HepG2 (cell line): ENCODE measurements around the gene AFTPH. TPM values are rescaled to one million over a fixed set of nuclear protein-coding genes. Genes with fewer than 3 reads are reported as not detected.

Experiments
- ATAC-seq: fragments of 200-7000 bp; cut with Tn5 transposase; 3 replicates; pipeline ENCODE4 v1.9.1; 2020; ENCODE audit warnings: mild to moderate bottlenecking, moderate library complexity
- BruUV-seq: library from RNA; stranded (reverse); fragments of 400-500 nt; replicated peaks from 2 replicates; lab custom pipeline; 2021; lab: Mats Ljungman, UMichigan
- CTCF ChIA-PET: fragments of 300-600 bp; formaldehyde crosslinking; extraction: SDS; loops from one replicate; lab custom pipeline; 2021; ENCODE audit warnings: low total read pairs, inconsistent platforms, low intra/inter-chr PET ratio; lab: Yijun Ruan, JAX
- POLR2A ChIA-PET: fragments of 350-600 bp; sonication (Branson Sonifier 250); formaldehyde crosslinking; loops from one replicate; lab custom pipeline; 2020; ENCODE audit warnings: antibody characterized with exemption, inconsistent platforms; lab: Yijun Ruan, JAX
- DNase-seq: peaks from one replicate; pipeline ENCODE4 v3.0.0-alpha.2; 2015; ENCODE audit warnings: low spot score
- FAIRE-seq: peaks from 3 replicates; lab custom pipeline; 2011; peaks lifted over from hg19 to GRCh38; lab: Jason Lieb, UNC
- H2AFZ ChIP-seq: one replicate; pipeline ENCODE4 v1.6.1; 2011; ENCODE audit warnings: low read length, inconsistent platforms
- H3K27ac ChIP-seq: fragments of 300-600 bp; 3 replicates; pipeline ENCODE4 v1.8.0; 2011; ENCODE audit warnings: mixed run types, mild to moderate bottlenecking, mixed read lengths, low read length, inconsistent platforms; ENCODE audit not compliant: insufficient read depth; ENCODE audit errors: extremely low read length
- H3K27me3 ChIP-seq, 2 experiments: fragments of 200-600 bp in 1 of 2; 2 replicates in 1 of 2; 3 replicates in 1 of 2; pipeline versions ENCODE4 v1.6.0 to v1.8.0; 2011; ENCODE audit warnings: low read length in 2 of 2, mild to moderate bottlenecking in 2 of 2, moderate library complexity in 2 of 2, inconsistent platforms in 1 of 2; ENCODE audit not compliant: insufficient read depth in 2 of 2, control insufficient read depth in 1 of 2
- H3K36me3 ChIP-seq, 2 experiments: fragments of 200-600 bp in 1 of 2; replicated peaks in 1 of 2; 2 replicates in 1 of 2; 3 replicates in 1 of 2; pipeline versions ENCODE4 v1.5.1 to v1.8.0; 2011; ENCODE audit warnings: low read length in 2 of 2, inconsistent platforms in 1 of 2; ENCODE audit not compliant: insufficient read depth in 2 of 2, control insufficient read depth in 1 of 2
- H3K4me1 ChIP-seq: 2 replicates; pipeline ENCODE4 v1.5.1; 2012; ENCODE audit warnings: low read length, inconsistent platforms; ENCODE audit not compliant: insufficient read depth
- H3K4me2 ChIP-seq: 2 replicates; pipeline ENCODE4 v1.6.0; 2011; ENCODE audit warnings: low read depth, low read length, inconsistent platforms
- H3K4me3 ChIP-seq, 3 experiments: fragments of 200-600 bp in 1 of 3; sonication (generic), shearing (Covaris generic) in 1 of 3; replicated peaks in 1 of 3; 2 replicates each; pipeline ENCODE4 v1.5.1; 2011 to 2016; ENCODE audit warnings: low read length in 3 of 3, inconsistent platforms in 2 of 3, low read depth in 2 of 3, mild to moderate bottlenecking in 2 of 3, control low read depth in 1 of 3, mixed read lengths in 1 of 3; ENCODE audit not compliant: insufficient read depth in 1 of 3
- H3K79me2 ChIP-seq: one replicate; pipeline ENCODE4 v1.6.1; 2011; ENCODE audit warnings: low read length, inconsistent platforms; ENCODE audit not compliant: insufficient read depth
- H3K9ac ChIP-seq: 2 replicates; pipeline ENCODE4 v1.6.0; 2011; ENCODE audit warnings: mild to moderate bottlenecking, low read depth, low read length, inconsistent platforms; ENCODE audit not compliant: insufficient read depth
- H3K9me3 ChIP-seq: 2 replicates; pipeline ENCODE4 v1.5.1; 2012; ENCODE audit warnings: mild to moderate bottlenecking, low read length
- H4K20me1 ChIP-seq: 2 replicates; pipeline ENCODE4 v1.6.0; 2011; ENCODE audit warnings: inconsistent platforms, mild to moderate bottlenecking, low read length, moderate library complexity; ENCODE audit not compliant: insufficient read depth
- NFYB ChIP-seq: sonication (generic); formaldehyde crosslinking; IDR thresholded peaks from 2 replicates; pipeline ENCODE4 v1.4.0; 2020; ENCODE audit warnings: missing genetic modification reagents
- NFYC ChIP-seq: IDR thresholded peaks from 2 replicates; pipeline ENCODE4 v1.6.1; 2016; ENCODE audit warnings: missing genetic modification reagents, missing compliant biosample characterization
- SRSF4 ChIP-seq: fragments of 200-400 bp; formaldehyde crosslinking; IDR thresholded peaks from one replicate; pipeline ENCODE4 v1.6.1; 2018; ENCODE audit warnings: mild to moderate bottlenecking, low read depth, low read length, moderate library complexity; ENCODE audit not compliant: poor library complexity, severe bottlenecking
- ZFP1 ChIP-seq: IDR thresholded peaks from 2 replicates; pipeline ENCODE4 v1.6.1; 2016
- ZNF3 ChIP-seq: IDR thresholded peaks from 2 replicates; pipeline ENCODE4 v1.7.0; 2017; ENCODE audit warnings: inconsistent platforms
- WGBS: methylation state at CpG from one replicate; pipeline ENCODE4 v1.1.6; 2017; ENCODE audit warnings: low lambda C conversion rate; 5-methylcytosine and 5-hydroxymethylcytosine counted together
- in situ Hi-C: cut with HindIII; loops from 2 replicates; pipeline ENCODE4 v1.10.0; 2017; ENCODE audit warnings: low pct_unique_long_range_greater_than_20kb; ENCODE audit not compliant: extremely low pct_ligation_motif_present
- intact Hi-C: fragments of 100-400 bp; cut with micrococcal nuclease; formaldehyde crosslinking; loops from one replicate; pipeline ENCODE4 v1.10.0; 2022; ENCODE audit not compliant: unreplicated experiment
- polyA plus RNA-seq, 8 experiments: library from polyadenylated mRNA; depleted of rRNA in 3 of 8; stranded (reverse) in 7 of 8; unstranded in 1 of 8; fragments of >200 nt; fragmentation: Illumina TruSeq in 4 of 8; extraction: Trizol in 4 of 8; gene quantifications; 2 replicates each; pipeline versions ENCODE4 v1.2.1 to v1.2.3, GENCODE V29; 2011 to 2016; ENCODE audit warnings: low read depth in 4 of 8, missing spikeins in 1 of 8, mixed read lengths in 1 of 8; ENCODE audit not compliant: insufficient read depth in 1 of 8
- total RNA-seq, 5 experiments: library from RNA; depleted of rRNA; stranded (reverse); fragments of >200 nt; fragmentation: Illumina TruSeq; extraction: Trizol; gene quantifications; 2 replicates each; pipeline ENCODE4 v1.2.3, GENCODE V29; 2016; ENCODE audit warnings: low read depth in 1 of 5
- TF ChIP-seq, protein P1 (sequence below), 2 experiments: sonication (generic) in 1 of 2; formaldehyde crosslinking in 1 of 2; IDR thresholded peaks; 2 replicates each; pipeline versions ENCODE4 v1.5.1 to v1.6.1; 2011 to 2020; ENCODE audit warnings: borderline replicate concordance in 1 of 2, low read depth in 1 of 2, low read length in 1 of 2, mild to moderate bottlenecking in 1 of 2, missing genetic modification reagents in 1 of 2, moderate library complexity in 1 of 2
- TF ChIP-seq, protein P2 (sequence below): sonication (generic); formaldehyde crosslinking; IDR thresholded peaks from 2 replicates; pipeline ENCODE4 v1.5.0; 2020; ENCODE audit warnings: missing genetic modification reagents
- TF ChIP-seq, protein P3 (sequence below): sonication (generic); formaldehyde crosslinking; IDR thresholded peaks from 2 replicates; pipeline ENCODE4 v1.8.0; 2022; ENCODE audit warnings: mild to moderate bottlenecking, missing genetic modification reagents; ENCODE audit not compliant: insufficient replicate concordance

AFTPH gene
- total and polyA plus RNA-seq, 2 of the 13 experiments (the other 11 are each of a cell fraction or from before 2014, with no cell fraction given) = 27.5 to 36.8 TPM

GRCh38 chr2:64493788-64494187 lies 30.3 kb upstream of the AFTPH start:
- no peak overlapping the region for H3K4me3 ChIP-seq
- intact Hi-C loops = no loop called here
- no peak for DNase-seq
- TF ChIP-seq, protein P1, sequence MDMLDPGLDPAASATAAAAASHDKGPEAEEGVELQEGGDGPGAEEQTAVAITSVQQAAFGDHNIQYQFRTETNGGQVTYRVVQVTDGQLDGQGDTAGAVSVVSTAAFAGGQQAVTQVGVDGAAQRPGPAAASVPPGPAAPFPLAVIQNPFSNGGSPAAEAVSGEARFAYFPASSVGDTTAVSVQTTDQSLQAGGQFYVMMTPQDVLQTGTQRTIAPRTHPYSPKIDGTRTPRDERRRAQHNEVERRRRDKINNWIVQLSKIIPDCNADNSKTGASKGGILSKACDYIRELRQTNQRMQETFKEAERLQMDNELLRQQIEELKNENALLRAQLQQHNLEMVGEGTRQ (IDR thresholded peaks at IDR 0.05; ENCODE audit: low read depth, low read length) = peak; percentile 53
- TF ChIP-seq, protein P1 (CRISPR knock-in tag; IDR thresholded peaks at IDR 0.05; ENCODE audit: borderline replicate concordance) = peak; percentile 44; the same call in 1 of the 2 replicates
- no peak for TF ChIP-seq ZFP1
- TF ChIP-seq, protein P2, sequence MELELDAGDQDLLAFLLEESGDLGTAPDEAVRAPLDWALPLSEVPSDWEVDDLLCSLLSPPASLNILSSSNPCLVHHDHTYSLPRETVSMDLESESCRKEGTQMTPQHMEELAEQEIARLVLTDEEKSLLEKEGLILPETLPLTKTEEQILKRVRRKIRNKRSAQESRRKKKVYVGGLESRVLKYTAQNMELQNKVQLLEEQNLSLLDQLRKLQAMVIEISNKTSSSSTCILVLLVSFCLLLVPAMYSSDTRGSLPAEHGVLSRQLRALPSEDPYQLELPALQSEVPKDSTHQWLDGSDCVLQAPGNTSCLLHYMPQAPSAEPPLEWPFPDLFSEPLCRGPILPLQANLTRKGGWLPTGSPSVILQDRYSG = no peak
- TF ChIP-seq, protein P3, sequence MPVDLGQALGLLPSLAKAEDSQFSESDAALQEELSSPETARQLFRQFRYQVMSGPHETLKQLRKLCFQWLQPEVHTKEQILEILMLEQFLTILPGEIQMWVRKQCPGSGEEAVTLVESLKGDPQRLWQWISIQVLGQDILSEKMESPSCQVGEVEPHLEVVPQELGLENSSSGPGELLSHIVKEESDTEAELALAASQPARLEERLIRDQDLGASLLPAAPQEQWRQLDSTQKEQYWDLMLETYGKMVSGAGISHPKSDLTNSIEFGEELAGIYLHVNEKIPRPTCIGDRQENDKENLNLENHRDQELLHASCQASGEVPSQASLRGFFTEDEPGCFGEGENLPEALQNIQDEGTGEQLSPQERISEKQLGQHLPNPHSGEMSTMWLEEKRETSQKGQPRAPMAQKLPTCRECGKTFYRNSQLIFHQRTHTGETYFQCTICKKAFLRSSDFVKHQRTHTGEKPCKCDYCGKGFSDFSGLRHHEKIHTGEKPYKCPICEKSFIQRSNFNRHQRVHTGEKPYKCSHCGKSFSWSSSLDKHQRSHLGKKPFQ (CRISPR knock-in tag) = no peak
- TF ChIP-seq SRSF4 = no peak
- peak; percentile 27; the same call in 1 of the 2 replicates for TF ChIP-seq NFYB (CRISPR knock-in tag)
- TF ChIP-seq ZNF3 (CRISPR knock-in tag) = no peak
- peak; percentile 53 for TF ChIP-seq NFYC (CRISPR knock-in tag)
- FAIRE-seq = no peak
- POLR2A ChIA-PET = no interaction called here
- H4K20me1 ChIP-seq = no peaks in the 10 kb centered on the region
- H3K4me1 ChIP-seq = no peaks in the 10 kb centered on the region
- 54% methylated on average over 4 of the region's 4 CpGs for WGBS
- CTCF ChIA-PET = no interaction called here
- peaks cover 0 to 39% of the 10 kb centered on the region in 2 experiments; a peak in 2 of 5 replicates for H3K27me3 ChIP-seq
- H3K9me3 ChIP-seq = no peaks in the 10 kb centered on the region
- in situ Hi-C loops = no loop called here
- no peak overlapping the region for H2AFZ ChIP-seq
- no peak overlapping the region for H3K4me2 ChIP-seq
- no peak overlapping the region for H3K27ac ChIP-seq
- no peak for ATAC-seq
- H3K36me3 ChIP-seq = no peaks in the 10 kb centered on the region
- no peaks in the 10 kb centered on the region for H3K79me2 ChIP-seq
- H3K9ac ChIP-seq = no peak overlapping the region
- no TSS peak for BruUV-seq
